Measurements from ENCODE around the gene CDCA4. TPM values are rescaled to one million over a fixed set of nuclear protein-coding genes. Genes with fewer than 3 reads are reported as not detected.

Gene CDCA4
- total RNA-seq, 4 donors from 2014 or later: 5.8 to 7.8 (median 6.2) TPM

GRCh38 chr14:104977681-104978653, 42.9 kb downstream of the CDCA4 start, which contains the start of gene AHNAK2:
TSS of gene AHNAK2 (minus strand) at chr14:104978374. CDS start at chr14:104978237, 137 bp downstream.
- Histone ChIP-seq H3K27ac (peak within 1 kb of the TSS; percentile 5 to 98 (median 95)), H3K4me1 (peaks cover 4 to 82% (median 51%) of the 10 kb centered on the region in 3 donors), H3K9me3 (no peaks in the 10 kb centered on the region), H3K27me3 (no peaks in the 10 kb centered on the region), H3K4me3 (peak within 1 kb of the TSS; percentile 52 to 72), H3K36me3 (no peaks in the 10 kb centered on the region)
- peak; percentile 78 for ATAC-seq
- TF ChIP-seq POLR2AphosphoS5 (IDR thresholded peaks at IDR 0.05) (no peak), POLR2A (IDR thresholded peaks at IDR 0.05) (peak in 1 of 2 donors; percentile 33)
- 0 to 9% methylated on average over 7 to 11 of the region's 111 CpGs for WGBS, 2 donors (ENCODE audit: low coverage in 1 of 2)

DNA sequence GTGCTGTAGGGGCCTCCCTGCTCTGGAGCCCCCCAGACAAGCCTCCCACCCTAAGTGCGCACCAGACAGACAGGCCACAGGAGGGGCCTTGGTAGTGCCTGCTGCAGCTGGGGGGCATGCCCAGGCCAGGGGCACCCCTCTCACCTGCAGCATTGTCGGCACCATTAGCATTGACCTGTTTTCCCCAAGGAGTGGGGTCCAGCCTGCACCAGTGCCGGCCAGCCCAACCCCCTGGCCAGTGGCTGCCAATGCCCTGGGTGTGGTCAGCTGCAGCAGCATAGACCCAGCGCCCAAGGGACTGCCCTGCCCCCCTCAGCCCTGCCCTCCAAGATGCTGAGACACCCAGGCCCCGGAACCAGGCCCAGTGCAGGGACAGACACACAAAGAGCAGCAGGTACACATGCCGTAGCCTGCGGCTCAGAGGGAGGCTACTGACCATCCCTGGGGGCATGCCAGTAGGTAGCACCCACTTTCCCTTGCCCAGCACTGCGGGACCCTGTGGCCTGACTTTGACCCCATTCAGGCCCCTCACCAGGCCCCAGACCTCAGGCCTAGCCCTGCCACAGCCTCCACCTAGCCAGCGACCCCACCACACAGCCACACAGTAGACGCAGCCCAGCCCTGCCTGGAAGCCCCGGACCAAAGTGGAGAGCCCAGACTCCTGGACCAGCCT, 43.7 kb downstream of the CDCA4 start:
- Histone ChIP-seq H3K27ac (peak overlapping the region in 3 of 4 donors; percentile 94 to 98 (median 96)), H3K36me3 (no peaks in the 10 kb centered on the region), H3K27me3 (no peaks in the 10 kb centered on the region), H3K4me1 (peaks cover 10 to 90% (median 59%) of the 10 kb centered on the region in 3 donors), H3K4me3 (peak overlapping the region; percentile 52 to 72), H3K9me3 (no peaks in the 10 kb centered on the region)
- TF ChIP-seq POLR2AphosphoS5 (IDR thresholded peaks at IDR 0.05): no peak
- TF ChIP-seq, protein P1, sequence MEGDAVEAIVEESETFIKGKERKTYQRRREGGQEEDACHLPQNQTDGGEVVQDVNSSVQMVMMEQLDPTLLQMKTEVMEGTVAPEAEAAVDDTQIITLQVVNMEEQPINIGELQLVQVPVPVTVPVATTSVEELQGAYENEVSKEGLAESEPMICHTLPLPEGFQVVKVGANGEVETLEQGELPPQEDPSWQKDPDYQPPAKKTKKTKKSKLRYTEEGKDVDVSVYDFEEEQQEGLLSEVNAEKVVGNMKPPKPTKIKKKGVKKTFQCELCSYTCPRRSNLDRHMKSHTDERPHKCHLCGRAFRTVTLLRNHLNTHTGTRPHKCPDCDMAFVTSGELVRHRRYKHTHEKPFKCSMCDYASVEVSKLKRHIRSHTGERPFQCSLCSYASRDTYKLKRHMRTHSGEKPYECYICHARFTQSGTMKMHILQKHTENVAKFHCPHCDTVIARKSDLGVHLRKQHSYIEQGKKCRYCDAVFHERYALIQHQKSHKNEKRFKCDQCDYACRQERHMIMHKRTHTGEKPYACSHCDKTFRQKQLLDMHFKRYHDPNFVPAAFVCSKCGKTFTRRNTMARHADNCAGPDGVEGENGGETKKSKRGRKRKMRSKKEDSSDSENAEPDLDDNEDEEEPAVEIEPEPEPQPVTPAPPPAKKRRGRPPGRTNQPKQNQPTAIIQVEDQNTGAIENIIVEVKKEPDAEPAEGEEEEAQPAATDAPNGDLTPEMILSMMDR (IDR thresholded peaks at IDR 0.05): no peak
- no peak for TF ChIP-seq POLR2A (IDR thresholded peaks at IDR 0.05)
- no peak for TF ChIP-seq EP300 (IDR thresholded peaks at IDR 0.05)
- no peak for ATAC-seq
- no CpG with 5 or more reads among the region's 11 CpGs for WGBS, 2 donors (ENCODE audit: low coverage in 1 of 2)

GRCh38 chr14:104976198-104977007, 44.5 kb downstream of the CDCA4 start:
- peak; percentile 23 for ATAC-seq
- 8 to 37% methylated on average over 7 to 8 of the region's 21 CpGs for WGBS, 2 donors (ENCODE audit: low coverage in 1 of 2)

DNA sequence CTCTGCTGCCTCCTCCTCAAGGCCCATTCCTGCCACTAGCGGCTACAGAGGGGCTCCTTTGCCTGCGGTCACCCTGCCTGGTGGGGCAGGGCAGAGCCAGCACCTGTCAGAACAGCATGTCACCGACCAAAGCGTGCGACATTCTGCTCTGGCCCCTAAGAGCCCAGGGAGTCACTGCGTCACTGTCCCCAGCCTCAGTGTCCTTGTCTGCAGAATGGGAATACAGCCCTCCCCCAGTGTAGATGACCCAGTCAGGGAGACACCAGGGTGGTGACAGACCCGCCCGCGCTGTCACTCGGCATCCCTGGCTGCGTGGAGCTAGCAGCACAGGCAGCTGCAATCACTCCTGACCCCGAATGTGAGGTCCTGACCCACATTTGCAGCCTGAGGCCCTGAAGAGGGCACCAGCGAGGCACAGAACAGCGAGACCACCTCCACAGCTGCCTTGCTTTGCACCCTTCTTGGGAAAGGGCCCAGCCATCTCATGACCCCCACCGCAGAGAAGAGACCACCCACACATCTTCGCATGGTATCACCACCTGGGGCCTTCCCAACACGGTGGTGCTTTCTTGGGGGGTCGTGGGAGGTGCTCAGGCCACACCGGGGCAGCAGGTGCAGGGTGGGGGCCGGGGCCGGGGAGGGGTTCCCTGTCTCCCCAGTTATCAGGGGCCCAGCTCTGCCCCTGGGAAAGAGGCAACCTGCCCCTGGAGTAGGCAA, 45.2 kb downstream of the CDCA4 start:
- H3K4me3 ChIP-seq: peak overlapping the region in 1 of 2 donors; percentile 72
- no peak for ATAC-seq
- H3K27me3 ChIP-seq: no peaks in the 10 kb centered on the region
- H3K9me3 ChIP-seq: no peaks in the 10 kb centered on the region
- TF ChIP-seq, protein P1 (IDR thresholded peaks at IDR 0.05): no peak
- TF ChIP-seq POLR2A (IDR thresholded peaks at IDR 0.05) (no peak), POLR2AphosphoS5 (IDR thresholded peaks at IDR 0.05) (no peak), EP300 (IDR thresholded peaks at IDR 0.05) (no peak)
- no CpG with 5 or more reads among the region's 21 CpGs for WGBS, 2 donors (ENCODE audit: low coverage in 1 of 2)
- H3K27ac ChIP-seq: peak overlapping the region in 3 of 4 donors; percentile 94 to 98 (median 96)
- H3K36me3 ChIP-seq: no peaks in the 10 kb centered on the region
- H3K4me1 ChIP-seq: peaks cover 13 to 99% (median 73%) of the 10 kb centered on the region in 3 donors

More at GRCh38 chr14:104976198-104977007, 44.5 kb downstream of the CDCA4 start:
- peak overlapping the region in 1 of 2 donors; percentile 72 for H3K4me3 ChIP-seq
- TF ChIP-seq EP300 (IDR thresholded peaks at IDR 0.05) (no peak), POLR2AphosphoS5 (IDR thresholded peaks at IDR 0.05) (peak; percentile 43)
- TF ChIP-seq, protein P1 (IDR thresholded peaks at IDR 0.05): peak in 3 of 4 experiments; percentile 96 to 98 (median 96)
- no peaks in the 10 kb centered on the region for H3K36me3 ChIP-seq
- no peaks in the 10 kb centered on the region for H3K9me3 ChIP-seq
- H3K27ac ChIP-seq: peak overlapping the region in 3 of 4 donors; percentile 94 to 98 (median 96)
- no peaks in the 10 kb centered on the region for H3K27me3 ChIP-seq
- peaks cover 10 to 97% (median 66%) of the 10 kb centered on the region in 3 donors for H3K4me1 ChIP-seq
